HepG2 (cell line): ENCODE results near the gene BCKDHA. TPM values are rescaled to one million over a fixed set of nuclear protein-coding genes. Genes with fewer than 3 reads are reported as not detected.
A peak's percentile ranks its signal among the peaks of the same experiment; 100 is the strongest.

Experiments
- ARHGAP35 ChIP-seq: sonication (generic); formaldehyde crosslinking; IDR thresholded peaks from 2 replicates; pipeline ENCODE4 v1.9.0; 2022; ENCODE audit warnings: mild to moderate bottlenecking, inconsistent platforms, moderate library complexity, missing genetic modification reagents, borderline replicate concordance
- ARNT ChIP-seq: fragments of 450-650 bp; IDR thresholded peaks from 2 replicates; pipeline ENCODE4 v1.6.1; 2017
- CBX5 ChIP-seq: sonication (generic); formaldehyde crosslinking; IDR thresholded peaks from 2 replicates; pipeline ENCODE4 v1.4.0; 2020; ENCODE audit warnings: missing genetic modification reagents, borderline replicate concordance
- FOXO1 ChIP-seq: sonication (generic); formaldehyde crosslinking; IDR thresholded peaks from 2 replicates; pipeline ENCODE4 v1.4.0; 2020; ENCODE audit warnings: missing genetic modification reagents
- GZF1 ChIP-seq: sonication (generic); formaldehyde crosslinking; IDR thresholded peaks from 2 replicates; pipeline ENCODE4 v1.5.1; 2020; ENCODE audit warnings: mild to moderate bottlenecking, missing genetic modification reagents
- KDM6A ChIP-seq: IDR thresholded peaks from 2 replicates; pipeline ENCODE4 v1.6.1; 2016; ENCODE audit warnings: low read depth
- MAFK ChIP-seq, 2 experiments: IDR thresholded peaks in 1 of 2; conservative IDR thresholded peaks in 1 of 2; 2 replicates each; pipeline ENCODE4 v1.6.1; 2011; ENCODE audit warnings: improper control_type of control experiment in 2 of 2, low read length in 2 of 2
- MEIS2 ChIP-seq: sonication (generic); formaldehyde crosslinking; IDR thresholded peaks from 2 replicates; pipeline ENCODE4 v1.9.0; 2021; ENCODE audit warnings: mild to moderate bottlenecking, missing genetic modification reagents
- NFE2 ChIP-seq: sonication (generic); formaldehyde crosslinking; IDR thresholded peaks from 2 replicates; pipeline ENCODE4 v1.4.0; 2020; ENCODE audit warnings: missing genetic modification reagents
- NR2F6 ChIP-seq, 2 experiments: IDR thresholded peaks; 2 replicates each; pipeline ENCODE4 v1.6.1; 2016; ENCODE audit warnings: antibody characterized with exemption in 1 of 2, mild to moderate bottlenecking in 1 of 2
- REXO4 ChIP-seq: sonication (generic); formaldehyde crosslinking; IDR thresholded peaks from 2 replicates; pipeline ENCODE4 v1.8.0; 2022; ENCODE audit warnings: missing genetic modification reagents, mild to moderate bottlenecking, borderline replicate concordance
- SATB2 ChIP-seq: sonication (generic); formaldehyde crosslinking; IDR thresholded peaks from 2 replicates; pipeline ENCODE4 v1.5.0; 2020; ENCODE audit warnings: missing genetic modification reagents
- SYNCRIP ChIP-seq: fragments of 200-400 bp; formaldehyde crosslinking; IDR thresholded peaks from 2 replicates; pipeline ENCODE4 v1.6.1; 2018; ENCODE audit warnings: mild to moderate bottlenecking, low read depth, low read length; ENCODE audit not compliant: insufficient read depth
- YEATS4 ChIP-seq: sonication (generic); formaldehyde crosslinking; IDR thresholded peaks from 2 replicates; pipeline ENCODE4 v1.4.0; 2020; ENCODE audit warnings: missing genetic modification reagents, borderline replicate concordance
- ZFAT ChIP-seq: sonication (generic); formaldehyde crosslinking; conservative IDR thresholded peaks from 2 replicates; pipeline ENCODE4 v1.8.1; 2023; ENCODE audit warnings: missing genetic modification reagents, inconsistent platforms
- ZNF101 ChIP-seq: sonication (generic); formaldehyde crosslinking; IDR thresholded peaks from 2 replicates; pipeline ENCODE4 v1.4.0; 2020; ENCODE audit warnings: mild to moderate bottlenecking, low read depth, missing genetic modification reagents, borderline replicate concordance
- ZNF530 ChIP-seq: sonication (generic); formaldehyde crosslinking; IDR thresholded peaks from 2 replicates; pipeline ENCODE4 v1.5.0; 2020; ENCODE audit warnings: low read depth, mild to moderate bottlenecking, missing genetic modification reagents
- ZNF777 ChIP-seq: sonication (generic); formaldehyde crosslinking; IDR thresholded peaks from 2 replicates; pipeline ENCODE4 v1.4.0; 2020; ENCODE audit warnings: missing genetic modification reagents
- polyA plus RNA-seq, 8 experiments: library from polyadenylated mRNA; depleted of rRNA in 3 of 8; stranded (reverse) in 7 of 8; unstranded in 1 of 8; fragments of >200 nt; fragmentation: Illumina TruSeq in 4 of 8; extraction: Trizol in 4 of 8; gene quantifications; 2 replicates each; pipeline versions ENCODE4 v1.2.1 to v1.2.3, GENCODE V29; 2011 to 2016; ENCODE audit warnings: low read depth in 4 of 8, missing spikeins in 1 of 8, mixed read lengths in 1 of 8; ENCODE audit not compliant: insufficient read depth in 1 of 8
- total RNA-seq, 5 experiments: library from RNA; depleted of rRNA; stranded (reverse); fragments of >200 nt; fragmentation: Illumina TruSeq; extraction: Trizol; gene quantifications; 2 replicates each; pipeline ENCODE4 v1.2.3, GENCODE V29; 2016; ENCODE audit warnings: low read depth in 1 of 5
- TF ChIP-seq, protein P1 (sequence below): sonication (generic); formaldehyde crosslinking; IDR thresholded peaks from 2 replicates; pipeline ENCODE4 v1.9.0; 2022; ENCODE audit warnings: missing genetic modification reagents, mild to moderate bottlenecking, borderline replicate concordance
- TF ChIP-seq, protein P2 (sequence below): sonication (generic); formaldehyde crosslinking; IDR thresholded peaks from 2 replicates; pipeline ENCODE4 v1.5.0; 2020; ENCODE audit warnings: mild to moderate bottlenecking, missing genetic modification reagents
- TF ChIP-seq, protein P3 (sequence below): sonication (generic); formaldehyde crosslinking; IDR thresholded peaks from 2 replicates; pipeline ENCODE4 v1.9.0; 2021; ENCODE audit warnings: missing genetic modification reagents, borderline replicate concordance
- TF ChIP-seq, protein P4 (sequence below): IDR thresholded peaks from 2 replicates; pipeline ENCODE4 v1.6.1; 2016; ENCODE audit warnings: low read depth

Gene BCKDHA
- total and polyA plus RNA-seq, 2 of the 13 experiments (the other 11 are each of a cell fraction or from before 2014, with no cell fraction given): 11.8 to 31.5 TPM

GRCh38 chr19:41352609-41353465 is 44.8 kb upstream of the BCKDHA start (continued):
- TF ChIP-seq MEIS2 (CRISPR knock-in tag) (no peak), ARNT (no peak), ARHGAP35 (no peak), CBX5 (CRISPR knock-in tag) (no peak; the same call in 1 of the 2 replicates), ZNF101 (CRISPR knock-in tag) (no peak), SATB2 (CRISPR knock-in tag) (no peak), GZF1 (CRISPR knock-in tag) (no peak), REXO4 (no peak), MAFK (conservative IDR thresholded peaks at IDR 0.05 in 1 of 2, IDR thresholded peaks at IDR 0.05 in 1 of 2; ENCODE audit: low read length in 2 of 2) (no peak), KDM6A (CRISPR knock-in tag) (no peak), ZNF530 (CRISPR knock-in tag) (no peak), NFE2 (no peak), ZNF777 (CRISPR knock-in tag) (no peak), NR2F6 (IDR thresholded peaks at IDR 0.05) (no peak), NR2F6 (CRISPR knock-in tag; IDR thresholded peaks at IDR 0.05) (no peak; the same call in 1 of the 2 replicates), FOXO1 (CRISPR knock-in tag) (no peak), SYNCRIP (no peak), YEATS4 (CRISPR knock-in tag) (peak; percentile 72), ZFAT (CRISPR knock-in tag) (no peak)
- TF ChIP-seq, protein P1, sequence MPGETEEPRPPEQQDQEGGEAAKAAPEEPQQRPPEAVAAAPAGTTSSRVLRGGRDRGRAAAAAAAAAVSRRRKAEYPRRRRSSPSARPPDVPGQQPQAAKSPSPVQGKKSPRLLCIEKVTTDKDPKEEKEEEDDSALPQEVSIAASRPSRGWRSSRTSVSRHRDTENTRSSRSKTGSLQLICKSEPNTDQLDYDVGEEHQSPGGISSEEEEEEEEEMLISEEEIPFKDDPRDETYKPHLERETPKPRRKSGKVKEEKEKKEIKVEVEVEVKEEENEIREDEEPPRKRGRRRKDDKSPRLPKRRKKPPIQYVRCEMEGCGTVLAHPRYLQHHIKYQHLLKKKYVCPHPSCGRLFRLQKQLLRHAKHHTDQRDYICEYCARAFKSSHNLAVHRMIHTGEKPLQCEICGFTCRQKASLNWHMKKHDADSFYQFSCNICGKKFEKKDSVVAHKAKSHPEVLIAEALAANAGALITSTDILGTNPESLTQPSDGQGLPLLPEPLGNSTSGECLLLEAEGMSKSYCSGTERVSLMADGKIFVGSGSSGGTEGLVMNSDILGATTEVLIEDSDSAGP (CRISPR knock-in tag): peak; percentile 63; the same call in 1 of the 2 replicates
- TF ChIP-seq, protein P2, sequence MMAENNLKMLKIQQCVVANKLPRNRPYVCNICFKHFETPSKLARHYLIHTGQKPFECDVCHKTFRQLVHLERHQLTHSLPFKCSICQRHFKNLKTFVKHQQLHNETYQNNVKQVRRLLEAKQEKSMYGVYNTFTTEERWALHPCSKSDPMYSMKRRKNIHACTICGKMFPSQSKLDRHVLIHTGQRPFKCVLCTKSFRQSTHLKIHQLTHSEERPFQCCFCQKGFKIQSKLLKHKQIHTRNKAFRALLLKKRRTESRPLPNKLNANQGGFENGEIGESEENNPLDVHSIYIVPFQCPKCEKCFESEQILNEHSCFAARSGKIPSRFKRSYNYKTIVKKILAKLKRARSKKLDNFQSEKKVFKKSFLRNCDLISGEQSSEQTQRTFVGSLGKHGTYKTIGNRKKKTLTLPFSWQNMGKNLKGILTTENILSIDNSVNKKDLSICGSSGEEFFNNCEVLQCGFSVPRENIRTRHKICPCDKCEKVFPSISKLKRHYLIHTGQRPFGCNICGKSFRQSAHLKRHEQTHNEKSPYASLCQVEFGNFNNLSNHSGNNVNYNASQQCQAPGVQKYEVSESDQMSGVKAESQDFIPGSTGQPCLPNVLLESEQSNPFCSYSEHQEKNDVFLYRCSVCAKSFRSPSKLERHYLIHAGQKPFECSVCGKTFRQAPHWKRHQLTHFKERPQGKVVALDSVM (CRISPR knock-in tag): peak; percentile 43; the same call in 1 of the 2 replicates
- TF ChIP-seq, protein P3, sequence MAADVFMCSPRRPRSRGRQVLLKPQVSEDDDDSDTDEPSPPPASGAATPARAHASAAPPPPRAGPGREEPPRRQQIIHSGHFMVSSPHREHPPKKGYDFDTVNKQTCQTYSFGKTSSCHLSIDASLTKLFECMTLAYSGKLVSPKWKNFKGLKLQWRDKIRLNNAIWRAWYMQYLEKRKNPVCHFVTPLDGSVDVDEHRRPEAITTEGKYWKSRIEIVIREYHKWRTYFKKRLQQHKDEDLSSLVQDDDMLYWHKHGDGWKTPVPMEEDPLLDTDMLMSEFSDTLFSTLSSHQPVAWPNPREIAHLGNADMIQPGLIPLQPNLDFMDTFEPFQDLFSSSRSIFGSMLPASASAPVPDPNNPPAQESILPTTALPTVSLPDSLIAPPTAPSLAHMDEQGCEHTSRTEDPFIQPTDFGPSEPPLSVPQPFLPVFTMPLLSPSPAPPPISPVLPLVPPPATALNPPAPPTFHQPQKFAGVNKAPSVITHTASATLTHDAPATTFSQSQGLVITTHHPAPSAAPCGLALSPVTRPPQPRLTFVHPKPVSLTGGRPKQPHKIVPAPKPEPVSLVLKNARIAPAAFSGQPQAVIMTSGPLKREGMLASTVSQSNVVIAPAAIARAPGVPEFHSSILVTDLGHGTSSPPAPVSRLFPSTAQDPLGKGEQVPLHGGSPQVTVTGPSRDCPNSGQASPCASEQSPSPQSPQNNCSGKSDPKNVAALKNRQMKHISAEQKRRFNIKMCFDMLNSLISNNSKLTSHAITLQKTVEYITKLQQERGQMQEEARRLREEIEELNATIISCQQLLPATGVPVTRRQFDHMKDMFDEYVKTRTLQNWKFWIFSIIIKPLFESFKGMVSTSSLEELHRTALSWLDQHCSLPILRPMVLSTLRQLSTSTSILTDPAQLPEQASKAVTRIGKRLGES (CRISPR knock-in tag): 0 out of 2 replicates have a peak, but pooled peaks have one; percentile 47
- TF ChIP-seq, protein P4, sequence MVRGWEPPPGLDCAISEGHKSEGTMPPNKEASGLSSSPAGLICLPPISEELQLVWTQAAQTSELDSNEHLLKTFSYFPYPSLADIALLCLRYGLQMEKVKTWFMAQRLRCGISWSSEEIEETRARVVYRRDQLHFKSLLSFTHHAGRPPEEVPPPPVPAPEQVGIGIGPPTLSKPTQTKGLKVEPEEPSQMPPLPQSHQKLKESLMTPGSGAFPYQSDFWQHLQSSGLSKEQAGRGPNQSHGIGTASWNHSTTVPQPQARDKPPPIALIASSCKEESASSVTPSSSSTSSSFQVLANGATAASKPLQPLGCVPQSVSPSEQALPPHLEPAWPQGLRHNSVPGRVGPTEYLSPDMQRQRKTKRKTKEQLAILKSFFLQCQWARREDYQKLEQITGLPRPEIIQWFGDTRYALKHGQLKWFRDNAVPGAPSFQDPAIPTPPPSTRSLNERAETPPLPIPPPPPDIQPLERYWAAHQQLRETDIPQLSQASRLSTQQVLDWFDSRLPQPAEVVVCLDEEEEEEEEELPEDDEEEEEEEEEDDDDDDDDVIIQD (CRISPR knock-in tag): no peak
